HG03571 (cell line): Measurements from ENCODE around the gene TXNRD2.

Source experiments
- ATAC-seq: cut with Tn5 transposase; IDR thresholded peaks from one replicate; pipeline ENCODE4 v1.9.1; 2021; ENCODE audit not compliant: unreplicated experiment

TXNRD2 gene

GRCh38 chr22:19828035-19828401 lies 113.6 kb downstream of the TXNRD2 start:
- no peak for ATAC-seq

- ATAC-seq, result no peak
These were observed 114.1 kb downstream of the TXNRD2 start for GRCh38 chr22:19827341-19828034.

DNA sequence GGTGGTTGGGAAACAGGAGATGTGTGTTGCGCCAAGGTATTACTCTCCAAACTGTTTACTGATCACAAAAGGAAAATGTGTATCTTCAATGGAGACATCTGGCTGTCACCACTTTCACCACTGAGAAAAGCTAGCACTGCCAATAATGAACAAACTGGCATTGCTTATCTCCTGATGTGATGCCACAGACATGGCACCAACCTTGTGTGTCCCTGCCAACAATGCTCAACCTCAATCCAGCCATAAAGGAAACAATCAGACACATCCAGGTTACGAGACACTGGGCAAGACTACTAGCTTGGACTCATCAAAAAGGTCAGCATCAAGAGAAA lies 115.0 kb downstream of the TXNRD2 start:
- no peak for ATAC-seq

GRCh38 chr22:19825904-19826618 lies 115.6 kb downstream of the TXNRD2 start:
- no peak for ATAC-seq
